ENCODE results near the gene MRGPRX1. TPM values are rescaled to one million over a fixed set of nuclear protein-coding genes. Genes with fewer than 3 reads are reported as not detected.

The MRGPRX1 gene
- total and polyA plus RNA-seq, 2 of the 13 experiments (the other 11 are each of a cell fraction or from before 2014, with no cell fraction given): not detected

GRCh38 chr11:18936002-18936673 lies 3.1 kb downstream of the MRGPRX1 start:
- WGBS (ENCODE audit: low lambda C conversion rate): 9% methylated on average over 5 of the region's 5 CpGs
- no TSS peak for BruUV-seq (replicated peaks)
- Histone ChIP-seq H3K36me3 (replicated peaks in 1 of 2; ENCODE audit: control insufficient read depth in 1 of 2, insufficient read depth in 2 of 2, low read length in 2 of 2) (no peaks in the 10 kb centered on the region), H3K9ac (ENCODE audit: insufficient read depth, low read depth, low read length) (no peak overlapping the region), H3K79me2 (ENCODE audit: insufficient read depth, low read length) (no peaks in the 10 kb centered on the region), H3K9me3 (ENCODE audit: low read length) (no peaks in the 10 kb centered on the region), H3K4me2 (ENCODE audit: low read depth, low read length) (no peak overlapping the region), H3K27ac (ENCODE audit: extremely low read length, insufficient read depth, low read length) (no peak overlapping the region), H3K27me3 (ENCODE audit: control insufficient read depth in 1 of 2, insufficient read depth in 2 of 2, low read length in 2 of 2) (peaks cover 0 to 28% of the 10 kb centered on the region in 2 experiments; a peak in 3 of 5 replicates), H3K4me1 (ENCODE audit: insufficient read depth, low read length) (no peaks in the 10 kb centered on the region), H2AFZ (ENCODE audit: low read length) (no peak overlapping the region), H4K20me1 (ENCODE audit: insufficient read depth, low read length) (no peaks in the 10 kb centered on the region), H3K4me3 (replicated peaks in 1 of 3; ENCODE audit: insufficient read depth in 1 of 3, low read depth in 2 of 3, low read length in 3 of 3) (no peak overlapping the region)
- in situ Hi-C loops (cut with HindIII; ENCODE audit: extremely low pct_ligation_motif_present, low pct_unique_long_range_greater_than_20kb) (no loop called here), intact Hi-C loops (cut with micrococcal nuclease; ENCODE audit: unreplicated experiment) (no loop called here)
- POLR2A ChIA-PET: no interaction called here
- FAIRE-seq (no peak), DNase-seq (ENCODE audit: low spot score) (no peak), ATAC-seq (no peak)
- CTCF ChIA-PET (ENCODE audit: low intra/inter-chr PET ratio, low total read pairs): no interaction called here
- TF ChIP-seq RBM39 (IDR thresholded peaks at IDR 0.05; ENCODE audit: low read depth, low read length, poor library complexity, severe bottlenecking): no peak
- no peak for TF ChIP-seq SNAPC4 (CRISPR knock-in tag; IDR thresholded peaks at IDR 0.05)
- TF ChIP-seq FOXM1 (CRISPR knock-in tag; IDR thresholded peaks at IDR 0.05): no peak
- no peak for TF ChIP-seq ZFP82 (CRISPR knock-in tag; IDR thresholded peaks at IDR 0.05; ENCODE audit: borderline replicate concordance)

Measured in HepG2 (cell line).